ENCODE data around the gene FAM76A. TPM values are rescaled to one million over a fixed set of nuclear protein-coding genes. Genes with fewer than 3 reads are reported as not detected.

FAM76A gene
- 1 to 10 TPM; 4.3 to 7.4 TPM for total RNA-seq
- 1 to 10 TPM; 1.7 to 5.6 TPM for polyA plus RNA-seq

DNA sequence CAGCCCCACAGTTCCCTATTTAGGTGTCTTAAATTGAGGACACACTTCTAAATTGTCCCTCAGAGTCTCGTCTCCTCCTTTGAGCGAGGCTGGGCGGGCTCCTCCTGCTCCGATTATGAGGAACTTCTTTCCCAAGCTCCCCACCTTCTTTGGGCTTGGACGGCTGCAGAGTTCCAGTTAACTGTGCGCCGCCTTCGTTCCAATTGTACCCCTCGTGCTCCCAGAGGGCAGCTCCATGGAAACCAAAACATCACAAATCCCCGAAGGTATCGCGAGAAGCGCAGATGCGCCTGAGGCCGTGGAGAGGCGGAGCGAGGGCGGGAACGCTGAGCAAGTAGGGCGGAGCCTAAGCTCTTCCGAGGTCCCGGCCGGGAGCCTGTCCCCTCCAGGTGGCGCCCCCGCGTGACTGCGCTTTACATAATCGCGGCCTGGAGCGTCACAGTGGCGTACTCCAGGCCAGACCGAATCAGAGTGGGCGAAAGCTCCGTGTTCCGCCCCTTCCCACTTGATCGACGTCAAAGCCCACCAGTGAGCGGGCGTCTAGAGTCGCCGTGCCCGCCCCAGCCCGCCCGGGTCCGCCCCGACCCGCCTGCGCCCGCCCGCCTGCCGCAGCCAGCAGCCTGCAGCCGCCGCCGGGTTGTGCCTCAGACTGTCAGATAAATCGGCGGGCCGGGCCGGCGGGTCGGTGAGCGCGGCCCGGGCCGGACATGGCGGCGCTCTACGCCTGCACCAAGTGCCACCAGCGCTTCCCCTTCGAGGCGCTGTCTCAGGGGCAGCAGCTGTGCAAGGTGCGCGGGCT, at the start of gene FAM76A:
FAM76A (plus strand) TSS at position 588 of the 799 bp plus-strand sequence; CDS start at position 708, 120 bp downstream.
- H3K4me1 ChIP-seq (ENCODE audit: control insufficient read depth in 4 of 4, insufficient read depth in 4 of 4, low read length in 3 of 4): peaks cover 0 to 11% (median 8%) of the 10 kb centered on the region in 4 donors
- WGBS: 3% methylated on average over 72 of the region's 72 CpGs

More for the DNA sequence above, at the start of gene FAM76A:
- peak; percentile 100 for DNase-seq (ENCODE audit: low spot score)
- peak within 1 kb of the TSS; percentile 81 to 100 (median 91) for H3K4me3 ChIP-seq (ENCODE audit: low read depth in 1 of 3, low read length in 3 of 3)
- peaks cover 0 to 6% (median 1%) of the 10 kb centered on the region in 4 donors for H3K36me3 ChIP-seq (ENCODE audit: control insufficient read depth in 4 of 4, insufficient read depth in 3 of 4, low read depth in 1 of 4, low read length in 3 of 4)
- H3K27ac ChIP-seq (ENCODE audit: low read depth in 1 of 2, low read length in 2 of 2): peak within 1 kb of the TSS; percentile 77 to 85
- TF ChIP-seq FOXA2 (IDR thresholded peaks at IDR 0.05) (no peak), RXRA (IDR thresholded peaks at IDR 0.05) (no peak), EGR1 (IDR thresholded peaks at IDR 0.05; ENCODE audit: low read depth in 2 of 2) (peak; percentile 33 to 35), NR2F2 (IDR thresholded peaks at IDR 0.05) (peak; percentile 34), SP1 (IDR thresholded peaks at IDR 0.05) (peak; percentile 81), RAD21 (IDR thresholded peaks at IDR 0.05) (peak in 1 of 2 donors; percentile 24), FOXA1 (IDR thresholded peaks at IDR 0.05) (no peak), YY1 (IDR thresholded peaks at IDR 0.05) (peak; percentile 64), HNF4G (IDR thresholded peaks at IDR 0.05) (no peak), GABPA (IDR thresholded peaks at IDR 0.05 in 1 of 2, conservative IDR thresholded peaks at IDR 0.05 in 1 of 2) (peak in 1 of 2 donors; percentile 31), TAF1 (conservative IDR thresholded peaks at IDR 0.05) (no peak), HNF4A (conservative IDR thresholded peaks at IDR 0.05) (peak in 1 of 2 donors; percentile 8), JUND (IDR thresholded peaks at IDR 0.05) (no peak)
- TF ChIP-seq, protein P1, sequence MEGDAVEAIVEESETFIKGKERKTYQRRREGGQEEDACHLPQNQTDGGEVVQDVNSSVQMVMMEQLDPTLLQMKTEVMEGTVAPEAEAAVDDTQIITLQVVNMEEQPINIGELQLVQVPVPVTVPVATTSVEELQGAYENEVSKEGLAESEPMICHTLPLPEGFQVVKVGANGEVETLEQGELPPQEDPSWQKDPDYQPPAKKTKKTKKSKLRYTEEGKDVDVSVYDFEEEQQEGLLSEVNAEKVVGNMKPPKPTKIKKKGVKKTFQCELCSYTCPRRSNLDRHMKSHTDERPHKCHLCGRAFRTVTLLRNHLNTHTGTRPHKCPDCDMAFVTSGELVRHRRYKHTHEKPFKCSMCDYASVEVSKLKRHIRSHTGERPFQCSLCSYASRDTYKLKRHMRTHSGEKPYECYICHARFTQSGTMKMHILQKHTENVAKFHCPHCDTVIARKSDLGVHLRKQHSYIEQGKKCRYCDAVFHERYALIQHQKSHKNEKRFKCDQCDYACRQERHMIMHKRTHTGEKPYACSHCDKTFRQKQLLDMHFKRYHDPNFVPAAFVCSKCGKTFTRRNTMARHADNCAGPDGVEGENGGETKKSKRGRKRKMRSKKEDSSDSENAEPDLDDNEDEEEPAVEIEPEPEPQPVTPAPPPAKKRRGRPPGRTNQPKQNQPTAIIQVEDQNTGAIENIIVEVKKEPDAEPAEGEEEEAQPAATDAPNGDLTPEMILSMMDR (IDR thresholded peaks at IDR 0.05; ENCODE audit: low read depth, low read length, missing input control): peak; percentile 34
- TF ChIP-seq, protein P2, sequence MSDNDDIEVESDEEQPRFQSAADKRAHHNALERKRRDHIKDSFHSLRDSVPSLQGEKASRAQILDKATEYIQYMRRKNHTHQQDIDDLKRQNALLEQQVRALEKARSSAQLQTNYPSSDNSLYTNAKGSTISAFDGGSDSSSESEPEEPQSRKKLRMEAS (IDR thresholded peaks at IDR 0.05): peak; percentile 91
- TF ChIP-seq, protein P3, sequence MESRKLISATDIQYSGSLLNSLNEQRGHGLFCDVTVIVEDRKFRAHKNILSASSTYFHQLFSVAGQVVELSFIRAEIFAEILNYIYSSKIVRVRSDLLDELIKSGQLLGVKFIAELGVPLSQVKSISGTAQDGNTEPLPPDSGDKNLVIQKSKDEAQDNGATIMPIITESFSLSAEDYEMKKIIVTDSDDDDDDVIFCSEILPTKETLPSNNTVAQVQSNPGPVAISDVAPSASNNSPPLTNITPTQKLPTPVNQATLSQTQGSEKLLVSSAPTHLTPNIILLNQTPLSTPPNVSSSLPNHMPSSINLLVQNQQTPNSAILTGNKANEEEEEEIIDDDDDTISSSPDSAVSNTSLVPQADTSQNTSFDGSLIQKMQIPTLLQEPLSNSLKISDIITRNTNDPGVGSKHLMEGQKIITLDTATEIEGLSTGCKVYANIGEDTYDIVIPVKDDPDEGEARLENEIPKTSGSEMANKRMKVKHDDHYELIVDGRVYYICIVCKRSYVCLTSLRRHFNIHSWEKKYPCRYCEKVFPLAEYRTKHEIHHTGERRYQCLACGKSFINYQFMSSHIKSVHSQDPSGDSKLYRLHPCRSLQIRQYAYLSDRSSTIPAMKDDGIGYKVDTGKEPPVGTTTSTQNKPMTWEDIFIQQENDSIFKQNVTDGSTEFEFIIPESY (IDR thresholded peaks at IDR 0.05): peak; percentile 99
- TF ChIP-seq, protein P4, sequence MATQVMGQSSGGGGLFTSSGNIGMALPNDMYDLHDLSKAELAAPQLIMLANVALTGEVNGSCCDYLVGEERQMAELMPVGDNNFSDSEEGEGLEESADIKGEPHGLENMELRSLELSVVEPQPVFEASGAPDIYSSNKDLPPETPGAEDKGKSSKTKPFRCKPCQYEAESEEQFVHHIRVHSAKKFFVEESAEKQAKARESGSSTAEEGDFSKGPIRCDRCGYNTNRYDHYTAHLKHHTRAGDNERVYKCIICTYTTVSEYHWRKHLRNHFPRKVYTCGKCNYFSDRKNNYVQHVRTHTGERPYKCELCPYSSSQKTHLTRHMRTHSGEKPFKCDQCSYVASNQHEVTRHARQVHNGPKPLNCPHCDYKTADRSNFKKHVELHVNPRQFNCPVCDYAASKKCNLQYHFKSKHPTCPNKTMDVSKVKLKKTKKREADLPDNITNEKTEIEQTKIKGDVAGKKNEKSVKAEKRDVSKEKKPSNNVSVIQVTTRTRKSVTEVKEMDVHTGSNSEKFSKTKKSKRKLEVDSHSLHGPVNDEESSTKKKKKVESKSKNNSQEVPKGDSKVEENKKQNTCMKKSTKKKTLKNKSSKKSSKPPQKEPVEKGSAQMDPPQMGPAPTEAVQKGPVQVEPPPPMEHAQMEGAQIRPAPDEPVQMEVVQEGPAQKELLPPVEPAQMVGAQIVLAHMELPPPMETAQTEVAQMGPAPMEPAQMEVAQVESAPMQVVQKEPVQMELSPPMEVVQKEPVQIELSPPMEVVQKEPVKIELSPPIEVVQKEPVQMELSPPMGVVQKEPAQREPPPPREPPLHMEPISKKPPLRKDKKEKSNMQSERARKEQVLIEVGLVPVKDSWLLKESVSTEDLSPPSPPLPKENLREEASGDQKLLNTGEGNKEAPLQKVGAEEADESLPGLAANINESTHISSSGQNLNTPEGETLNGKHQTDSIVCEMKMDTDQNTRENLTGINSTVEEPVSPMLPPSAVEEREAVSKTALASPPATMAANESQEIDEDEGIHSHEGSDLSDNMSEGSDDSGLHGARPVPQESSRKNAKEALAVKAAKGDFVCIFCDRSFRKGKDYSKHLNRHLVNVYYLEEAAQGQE (IDR thresholded peaks at IDR 0.05): peak; percentile 32
- TF ChIP-seq, protein P5, sequence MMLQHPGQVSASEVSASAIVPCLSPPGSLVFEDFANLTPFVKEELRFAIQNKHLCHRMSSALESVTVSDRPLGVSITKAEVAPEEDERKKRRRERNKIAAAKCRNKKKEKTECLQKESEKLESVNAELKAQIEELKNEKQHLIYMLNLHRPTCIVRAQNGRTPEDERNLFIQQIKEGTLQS (IDR thresholded peaks at IDR 0.05): no peak
- H3K27me3 ChIP-seq (ENCODE audit: control insufficient read depth in 4 of 4, insufficient read depth in 4 of 4, low read length in 3 of 4): no peaks in the 10 kb centered on the region
- H3K9me3 ChIP-seq (ENCODE audit: control insufficient read depth in 4 of 4, low read length in 3 of 4): no peaks in the 10 kb centered on the region
- peak within 1 kb of the TSS; percentile 72 to 88 for H3K9ac ChIP-seq (ENCODE audit: low read depth in 1 of 2, low read length in 2 of 2)
